SJSA1 (cell line): Measurements from ENCODE around the gene PSMB11. TPM values are rescaled to one million over a fixed set of nuclear protein-coding genes. Genes with fewer than 3 reads are reported as not detected.
"Not testable (repeated sequence)": the region's sequence is repeated elsewhere in the genome, so short reads cannot be mapped to it uniquely, and the experiment has no call there.

Experiments
- DNase-seq, 2 experiments: peaks; one replicate each; pipeline ENCODE4 v3.0.0-alpha.2; 2015 to 2020; ENCODE audit warnings: low spot score in 2 of 2, low read depth in 1 of 2
- H3K27ac ChIP-seq: fragments of 250-450 bp; sonication (Bioruptor Pico); 2 replicates; pipeline ENCODE4 v1.5.1; 2020; ENCODE audit warnings: mild to moderate bottlenecking, moderate library complexity
- H3K27me3 ChIP-seq: fragments of 250-450 bp; sonication (Bioruptor Pico); replicated peaks from 2 replicates; pipeline ENCODE4 v1.5.1; 2020; ENCODE audit warnings: mild to moderate bottlenecking, moderate library complexity
- H3K36me3 ChIP-seq: fragments of 250-450 bp; sonication (Bioruptor Pico); 2 replicates; pipeline ENCODE4 v1.5.1; 2020; ENCODE audit warnings: mild to moderate bottlenecking
- H3K4me1 ChIP-seq: fragments of 250-450 bp; sonication (Bioruptor Pico); replicated peaks from 2 replicates; pipeline ENCODE4 v1.6.1; 2021; ENCODE audit warnings: mild to moderate bottlenecking
- H3K4me3 ChIP-seq: fragments of 250-450 bp; sonication (Bioruptor Pico); 2 replicates; pipeline ENCODE4 v1.5.1; 2020; ENCODE audit warnings: mild to moderate bottlenecking
- H3K9me3 ChIP-seq: fragments of 250-450 bp; sonication (Bioruptor Pico); replicated peaks from 2 replicates; pipeline ENCODE4 v1.5.1; 2020; ENCODE audit warnings: mild to moderate bottlenecking
- total RNA-seq: library from RNA; depleted of rRNA; stranded (reverse); fragments of >200 nt; shearing (Covaris generic); gene quantifications from 2 replicates; pipeline ENCODE4 v1.2.3, GENCODE V29; 2014

The PSMB11 gene
- total RNA-seq, 1 experiment from 2014 or later, result not detected

DNA sequence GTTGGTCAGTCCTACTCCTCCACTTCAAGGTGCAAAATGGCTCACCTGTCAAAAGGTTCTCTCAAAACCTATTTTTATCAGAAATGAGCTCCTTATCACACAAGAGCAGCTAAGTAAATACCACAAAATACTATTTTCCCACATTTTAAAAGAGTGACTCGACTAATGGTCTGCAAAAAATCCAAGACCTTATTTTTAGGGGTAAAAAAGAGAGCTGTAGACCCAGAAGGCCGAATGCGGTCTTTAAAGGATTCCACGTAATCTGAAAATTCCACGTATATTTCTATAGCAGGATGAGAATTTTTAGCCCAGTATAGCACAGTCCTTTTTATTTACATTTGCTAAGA is 35.9 kb upstream of the PSMB11 start:
- Histone ChIP-seq H3K36me3 (no peaks in the 10 kb centered on the region), H3K27ac (peak overlapping the region; percentile 58), H3K27me3 (no peaks in the 10 kb centered on the region), H3K9me3 (no peaks in the 10 kb centered on the region), H3K4me3 (peak overlapping the region; percentile 48), H3K4me1 (peaks cover 33% of the 10 kb centered on the region)
- peak in 1 of 2 experiments; percentile 11 for DNase-seq

DNA sequence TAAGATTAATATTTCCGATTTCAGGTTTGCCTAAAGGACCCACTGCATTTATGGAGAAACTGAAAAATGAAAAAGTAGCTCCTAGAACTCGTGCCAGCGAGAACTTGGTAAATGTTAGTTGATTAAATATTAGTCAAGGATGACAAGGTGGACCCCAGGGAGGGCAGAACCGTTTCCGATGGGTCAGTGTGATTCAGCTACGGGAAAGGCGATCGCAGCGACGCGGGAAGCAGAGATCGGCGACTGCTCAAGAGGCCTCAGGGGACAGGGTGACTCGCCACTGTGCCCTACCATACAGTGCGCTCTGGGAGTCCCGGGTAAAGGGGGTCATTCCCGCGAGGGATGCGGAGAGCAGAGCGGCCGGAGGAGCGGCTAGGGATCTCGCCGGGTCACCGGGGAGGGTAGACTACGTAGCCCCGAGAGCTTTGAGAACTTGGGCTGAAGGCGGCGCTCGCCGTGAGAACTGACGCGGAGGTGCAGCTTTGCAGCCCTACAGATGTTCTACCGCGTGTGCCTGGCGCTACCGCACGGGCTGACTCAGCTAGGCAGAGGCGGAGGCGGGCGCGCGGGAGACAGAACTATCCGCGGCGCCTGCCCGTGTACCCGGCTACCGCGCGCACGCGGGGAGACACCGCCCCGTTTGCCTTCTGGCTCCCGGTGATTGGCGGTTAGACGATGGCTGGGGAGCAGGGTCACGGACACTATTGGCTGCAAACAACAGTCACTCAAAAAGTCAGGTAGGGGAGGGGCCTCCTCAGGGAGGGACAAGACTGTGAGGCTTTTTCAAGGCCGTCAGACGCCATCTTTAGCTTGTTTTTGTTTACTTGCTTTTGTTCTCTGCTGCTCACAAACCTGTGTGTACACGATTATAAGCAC is 35.2 kb upstream of the PSMB11 start:
- no peaks in the 10 kb centered on the region for H3K27me3 ChIP-seq
- peak overlapping the region; percentile 48 for H3K4me3 ChIP-seq

DNA sequence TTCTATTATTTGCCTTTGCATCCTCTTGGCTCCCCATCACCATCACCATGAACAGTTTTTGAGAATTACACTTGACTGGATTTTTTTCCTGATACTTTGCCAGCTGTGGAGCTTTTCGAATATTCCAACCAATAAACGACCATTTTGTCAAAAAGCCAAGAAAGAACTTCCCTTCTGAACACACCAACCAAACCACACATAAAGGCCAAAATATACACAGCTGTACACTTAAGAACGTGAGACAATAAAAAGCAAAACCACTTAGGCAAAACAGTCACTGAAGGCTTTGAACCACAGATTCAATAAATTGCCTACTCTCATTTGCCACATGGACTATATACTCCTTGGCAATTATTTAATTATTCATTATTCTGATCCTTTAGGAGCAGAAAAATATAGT is 33.2 kb upstream of the PSMB11 start:
- no peaks in the 10 kb centered on the region for H3K9me3 ChIP-seq
- H3K4me1 ChIP-seq, result peaks cover 33% of the 10 kb centered on the region
- no peaks in the 10 kb centered on the region for H3K27me3 ChIP-seq
- no peaks in the 10 kb centered on the region for H3K36me3 ChIP-seq
- peak in 1 of 2 experiments; percentile 9 for DNase-seq
- H3K27ac ChIP-seq, result no peak overlapping the region
- H3K4me3 ChIP-seq, result no peak overlapping the region

More for the DNA sequence above, 35.2 kb upstream of the PSMB11 start:
- no peaks in the 10 kb centered on the region for H3K9me3 ChIP-seq
- H3K4me1 ChIP-seq, result peaks cover 33% of the 10 kb centered on the region
- peak overlapping the region; percentile 58 for H3K27ac ChIP-seq
- no peaks in the 10 kb centered on the region for H3K36me3 ChIP-seq
- peak; percentile 96 for DNase-seq

- H3K27me3 ChIP-seq, result no peaks in the 10 kb centered on the region
- H3K27ac ChIP-seq, result peak overlapping the region; percentile 54
- H3K9me3 ChIP-seq, result no peaks in the 10 kb centered on the region
- peak overlapping the region; percentile 50 for H3K4me3 ChIP-seq
- H3K4me1 ChIP-seq, result peaks cover 33% of the 10 kb centered on the region
- no peak for DNase-seq
- no peaks in the 10 kb centered on the region for H3K36me3 ChIP-seq
These were observed 32.5 kb upstream of the PSMB11 start for GRCh38 chr14:23009483-23009938.

GRCh38 chr14:23009939-23010726 is 31.9 kb upstream of the PSMB11 start, which contains the start of gene C14orf93:
Gene C14orf93, minus strand, starts transcription at chr14:23010143. Its CDS starts 11,120 bp downstream, at chr14:22999023.
- Histone ChIP-seq H3K27me3 (no peaks in the 10 kb centered on the region), H3K9me3 (no peaks in the 10 kb centered on the region), H3K4me1 (peaks cover 33% of the 10 kb centered on the region), H3K36me3 (no peaks in the 10 kb centered on the region), H3K4me3 (peak within 1 kb of the TSS; percentile 50), H3K27ac (peak within 1 kb of the TSS; percentile 54)
- peak; percentile 75 to 79 for DNase-seq

DNA sequence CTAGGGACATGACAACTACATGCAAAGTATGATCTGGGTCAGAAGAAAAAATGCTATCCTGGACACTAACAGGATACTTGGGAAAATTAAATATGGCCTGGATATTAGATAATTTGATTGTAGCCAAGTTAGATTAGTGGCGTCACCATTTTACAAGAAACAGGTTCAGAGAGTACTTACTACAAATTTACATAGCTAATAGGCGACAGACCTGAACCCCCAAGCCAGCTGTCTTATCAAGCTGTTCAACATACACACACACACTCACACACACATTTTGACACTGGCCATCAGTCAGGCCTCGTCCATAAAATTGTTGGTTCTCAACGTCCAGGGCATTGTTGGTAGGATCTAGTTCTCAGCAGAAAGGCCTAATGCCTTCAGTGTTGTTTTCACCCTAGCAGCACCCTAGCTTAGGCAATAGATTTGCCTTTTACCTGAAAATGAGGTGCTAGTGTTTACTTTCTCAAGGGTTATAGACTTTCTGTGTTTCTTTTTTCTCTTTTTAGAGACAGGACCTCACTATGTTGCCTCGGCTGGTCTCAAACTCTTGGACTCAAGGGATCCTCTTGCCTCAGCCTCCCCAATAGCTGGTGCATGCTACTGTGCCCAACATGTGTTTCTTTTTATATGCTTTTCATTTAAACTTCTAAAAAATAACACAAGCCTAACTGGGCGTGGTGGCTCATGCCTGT is 28.8 kb upstream of the PSMB11 start:
- Histone ChIP-seq H3K9me3 (no peaks in the 10 kb centered on the region), H3K4me3 (no peak overlapping the region), H3K27ac (no peak overlapping the region), H3K27me3 (no peaks in the 10 kb centered on the region), H3K4me1 (peaks cover 26% of the 10 kb centered on the region), H3K36me3 (no peaks in the 10 kb centered on the region)
- no peak for DNase-seq

- DNase-seq, H3K27ac ChIP-seq, H3K4me3 ChIP-seq, H3K36me3 ChIP-seq, H3K27me3 ChIP-seq, H3K9me3 ChIP-seq: not testable (repeated sequence)
- peaks cover 24% of the 10 kb centered on the region for H3K4me1 ChIP-seq
These were observed 28.3 kb upstream of the PSMB11 start for GRCh38 chr14:23013749-23014054.

DNA sequence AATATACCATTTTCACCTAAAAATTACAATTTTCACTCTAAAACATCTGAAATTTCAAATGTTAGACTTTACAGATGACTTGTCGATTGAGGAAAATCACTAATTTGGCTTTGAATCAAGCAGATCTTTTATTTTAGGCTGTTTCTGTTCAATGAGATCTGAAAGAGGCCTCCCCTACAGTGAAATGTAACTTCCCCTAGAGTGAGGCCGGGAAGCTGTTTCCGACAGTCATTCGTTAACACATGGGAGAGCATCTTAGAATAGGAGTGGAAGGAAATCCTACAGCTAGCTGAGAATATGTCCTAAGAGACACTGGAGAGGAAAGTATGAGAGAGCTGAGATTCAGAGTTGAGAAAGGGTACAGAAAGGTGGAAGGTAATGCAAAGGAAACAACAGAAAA is 26.4 kb upstream of the PSMB11 start:
- H3K27ac ChIP-seq, result no peak overlapping the region

GRCh38 chr14:23017091-23017490 is 24.9 kb upstream of the PSMB11 start:
- Histone ChIP-seq H3K27me3 (no peaks in the 10 kb centered on the region), H3K27ac (no peak overlapping the region), H3K36me3 (no peaks in the 10 kb centered on the region), H3K4me1 (peaks cover 5% of the 10 kb centered on the region), H3K9me3 (no peaks in the 10 kb centered on the region), H3K4me3 (no peak overlapping the region)
- DNase-seq, result no peak

More for the DNA sequence above, 26.4 kb upstream of the PSMB11 start:
- no peak for DNase-seq
- H3K4me1 ChIP-seq, result peaks cover 5% of the 10 kb centered on the region
- H3K9me3 ChIP-seq, result no peaks in the 10 kb centered on the region
- no peaks in the 10 kb centered on the region for H3K36me3 ChIP-seq
- H3K27me3 ChIP-seq, result no peaks in the 10 kb centered on the region
- H3K4me3 ChIP-seq, result no peak overlapping the region

DNA sequence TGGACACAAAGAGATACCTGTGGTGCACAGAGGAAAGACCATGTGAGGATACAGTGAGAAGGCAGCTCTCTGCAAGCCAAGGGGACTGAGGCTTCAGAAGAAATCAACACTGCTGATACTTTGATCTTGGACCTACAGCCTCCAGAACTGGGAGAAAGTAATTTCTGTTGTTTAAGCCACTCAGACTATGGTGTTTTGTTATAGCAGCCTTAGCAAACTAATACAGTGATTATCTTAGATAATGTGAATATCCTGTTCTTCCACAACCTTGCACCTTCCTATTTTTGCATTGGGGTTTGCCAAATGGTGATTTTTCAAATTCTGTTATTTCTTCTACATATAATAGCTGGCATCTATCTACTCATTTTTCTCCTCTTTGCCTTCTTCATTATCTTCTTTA is 23.9 kb upstream of the PSMB11 start:
- no peak overlapping the region for H3K27ac ChIP-seq
- H3K4me3 ChIP-seq, result no peak overlapping the region
- H3K4me1 ChIP-seq, result peaks cover 5% of the 10 kb centered on the region
- no peaks in the 10 kb centered on the region for H3K36me3 ChIP-seq
- DNase-seq, result no peak
- no peaks in the 10 kb centered on the region for H3K9me3 ChIP-seq
- H3K27me3 ChIP-seq, result no peaks in the 10 kb centered on the region

DNA sequence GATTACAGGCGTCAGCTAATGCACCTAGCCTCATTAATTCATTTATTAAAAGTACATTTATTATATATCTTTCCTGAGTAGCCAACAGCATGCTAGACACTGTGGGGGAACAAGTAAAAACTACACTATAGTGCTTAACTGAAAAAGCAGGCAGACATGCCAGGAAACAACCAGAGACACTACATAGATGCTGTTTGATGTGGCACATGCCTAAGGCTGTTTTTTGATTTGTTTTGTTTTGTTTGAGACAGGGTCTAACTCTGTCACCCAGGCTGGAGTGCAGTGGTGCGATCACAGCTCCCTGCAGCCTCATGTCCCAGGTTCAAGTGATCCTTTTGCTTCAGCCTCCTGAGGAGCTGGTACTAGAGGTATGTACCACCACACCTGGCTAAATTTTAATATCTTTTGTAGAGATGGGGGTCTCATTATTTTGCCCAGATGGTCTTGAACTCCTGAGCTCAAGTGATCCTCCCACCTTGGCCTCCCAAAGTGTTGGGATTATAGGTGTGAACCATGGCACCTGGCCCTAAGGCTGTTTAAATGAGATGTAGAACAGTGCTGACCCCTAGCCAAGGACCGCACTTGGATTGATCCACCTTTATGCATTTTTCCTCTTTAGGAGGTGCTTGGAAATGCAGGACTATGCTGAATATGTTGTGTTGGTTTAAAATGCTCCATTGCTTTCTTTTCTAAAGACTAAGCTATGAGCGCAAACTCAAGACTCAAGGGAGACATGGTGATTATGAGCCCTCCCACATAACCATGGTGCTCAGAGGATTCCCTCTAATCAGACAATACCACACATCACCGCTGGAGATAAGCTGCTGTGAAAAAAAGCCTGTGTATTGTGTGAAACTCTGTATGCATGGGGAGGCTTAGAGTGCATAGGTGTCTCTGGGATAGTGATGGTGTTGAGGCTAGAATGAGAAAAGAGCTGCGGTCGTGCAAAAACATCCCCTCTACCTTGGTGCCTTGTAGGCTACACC is 21.6 kb upstream of the PSMB11 start:
- Histone ChIP-seq H3K4me1 (peaks cover 5% of the 10 kb centered on the region), H3K27me3 (no peaks in the 10 kb centered on the region), H3K4me3 (no peak overlapping the region), H3K27ac (no peak overlapping the region), H3K36me3 (peaks cover 6% of the 10 kb centered on the region), H3K9me3 (no peaks in the 10 kb centered on the region)
- no peak for DNase-seq

- H3K9me3 ChIP-seq, result no peaks in the 10 kb centered on the region
- DNase-seq, result no peak
- peaks cover 1% of the 10 kb centered on the region for H3K4me1 ChIP-seq
- no peak overlapping the region for H3K4me3 ChIP-seq
- peaks cover 13% of the 10 kb centered on the region for H3K36me3 ChIP-seq
- no peaks in the 10 kb centered on the region for H3K27me3 ChIP-seq
- H3K27ac ChIP-seq, result no peak overlapping the region
These were observed 20.6 kb upstream of the PSMB11 start for GRCh38 chr14:23021434-23021833.
